HepG2 (cell line): ENCODE data around the gene MSI2. TPM values are rescaled to one million over a fixed set of nuclear protein-coding genes. Genes with fewer than 3 reads are reported as not detected.

Source experiments
- BCL6 ChIP-seq: IDR thresholded peaks from 2 replicates; pipeline ENCODE4 v1.6.1; 2016; ENCODE audit warnings: missing genetic modification reagents, missing compliant biosample characterization
- CBX5 ChIP-seq: sonication (generic); formaldehyde crosslinking; IDR thresholded peaks from 2 replicates; pipeline ENCODE4 v1.4.0; 2020; ENCODE audit warnings: missing genetic modification reagents, borderline replicate concordance
- ETV5 ChIP-seq: IDR thresholded peaks from 2 replicates; pipeline ENCODE4 v1.6.1; 2018; ENCODE audit warnings: missing biosample characterization, missing genetic modification reagents, inconsistent platforms, borderline replicate concordance
- LCORL ChIP-seq, 2 experiments: fragments of 450-650 bp in 1 of 2; sonication (generic) in 1 of 2; formaldehyde crosslinking in 1 of 2; IDR thresholded peaks; 2 replicates each; pipeline versions ENCODE4 v1.5.0 to v1.6.1; 2017 to 2020; ENCODE audit warnings: antibody characterized with exemption in 1 of 2, missing genetic modification reagents in 1 of 2
- PAXIP1 ChIP-seq: sonication (generic); formaldehyde crosslinking; conservative IDR thresholded peaks from 2 replicates; pipeline ENCODE4 v1.4.0; 2020; ENCODE audit warnings: mild to moderate bottlenecking, missing genetic modification reagents, moderate library complexity
- RBM22 ChIP-seq: fragments of 200-400 bp; formaldehyde crosslinking; optimal IDR thresholded peaks from 2 replicates; pipeline ENCODE3; 2017; ENCODE audit warnings: mild to moderate bottlenecking, low read length, moderate library complexity
- SMAD9 ChIP-seq: sonication (generic); formaldehyde crosslinking; IDR thresholded peaks from 2 replicates; pipeline ENCODE4 v1.5.1; 2020; ENCODE audit warnings: mild to moderate bottlenecking, missing genetic modification reagents
- SMC3 ChIP-seq: IDR thresholded peaks from 2 replicates; pipeline ENCODE4 v1.6.1; 2011; ENCODE audit warnings: low read length, improper control_type of control experiment
- SOX13 ChIP-seq, 3 experiments: fragments of 450-650 bp in 1 of 3; sonication (generic) in 1 of 3; formaldehyde crosslinking in 1 of 3; IDR thresholded peaks in 2 of 3; conservative IDR thresholded peaks in 1 of 3; 2 replicates each; pipeline versions ENCODE4 v1.5.0 to v1.6.1; 2016 to 2020; ENCODE audit warnings: antibody characterized with exemption in 1 of 3, mild to moderate bottlenecking in 1 of 3, missing compliant biosample characterization in 1 of 3, missing genetic modification reagents in 1 of 3, moderate library complexity in 1 of 3
- STAG1 ChIP-seq: sonication (generic); formaldehyde crosslinking; IDR thresholded peaks from 2 replicates; pipeline ENCODE4 v1.4.0; 2020; ENCODE audit warnings: missing genetic modification reagents
- TFE3 ChIP-seq: IDR thresholded peaks from 2 replicates; pipeline ENCODE4 v1.6.1; 2016
- TP53 ChIP-seq: sonication (generic); formaldehyde crosslinking; conservative IDR thresholded peaks from 2 replicates; pipeline ENCODE4 v1.4.0; 2020; ENCODE audit warnings: missing genetic modification reagents
- ZBTB33 ChIP-seq: sonication (generic); formaldehyde crosslinking; IDR thresholded peaks from 2 replicates; pipeline ENCODE4 v1.4.0; 2020; ENCODE audit warnings: missing genetic modification reagents
- ZGPAT ChIP-seq: IDR thresholded peaks from 2 replicates; pipeline ENCODE4 v1.6.1; 2016; ENCODE audit warnings: mild to moderate bottlenecking
- ZNF136 ChIP-seq: sonication (generic); formaldehyde crosslinking; IDR thresholded peaks from 2 replicates; pipeline ENCODE4 v1.8.1; 2022; ENCODE audit warnings: low read depth, mild to moderate bottlenecking, moderate library complexity, missing genetic modification reagents
- ZNF317 ChIP-seq: sonication (generic); formaldehyde crosslinking; IDR thresholded peaks from 2 replicates; pipeline ENCODE4 v1.5.0; 2020; ENCODE audit warnings: mild to moderate bottlenecking, missing genetic modification reagents
- ZNF331 ChIP-seq: sonication (generic); formaldehyde crosslinking; IDR thresholded peaks from 2 replicates; pipeline ENCODE4 v1.4.0; 2020; ENCODE audit warnings: missing genetic modification reagents
- ZSCAN12 ChIP-seq: sonication (generic); formaldehyde crosslinking; IDR thresholded peaks from 2 replicates; pipeline ENCODE4 v1.9.0; 2021; ENCODE audit warnings: mild to moderate bottlenecking, missing genetic modification reagents
- polyA plus RNA-seq, 8 experiments: library from polyadenylated mRNA; depleted of rRNA in 3 of 8; stranded (reverse) in 7 of 8; unstranded in 1 of 8; fragments of >200 nt; fragmentation: Illumina TruSeq in 4 of 8; extraction: Trizol in 4 of 8; gene quantifications; 2 replicates each; pipeline versions ENCODE4 v1.2.1 to v1.2.3, GENCODE V29; 2011 to 2016; ENCODE audit warnings: low read depth in 4 of 8, missing spikeins in 1 of 8, mixed read lengths in 1 of 8; ENCODE audit not compliant: insufficient read depth in 1 of 8
- total RNA-seq, 5 experiments: library from RNA; depleted of rRNA; stranded (reverse); fragments of >200 nt; fragmentation: Illumina TruSeq; extraction: Trizol; gene quantifications; 2 replicates each; pipeline ENCODE4 v1.2.3, GENCODE V29; 2016; ENCODE audit warnings: low read depth in 1 of 5

MSI2 gene
- total and polyA plus RNA-seq, 2 of the 13 experiments (the other 11 are each of a cell fraction or from before 2014, with no cell fraction given): 77.5 to 78.4 TPM

GRCh38 chr17:57597531-57598453, 341.5 kb downstream of the MSI2 start (continued):
- no peak for TF ChIP-seq ZNF136 (CRISPR knock-in tag)
- peak; percentile 25; the same call in 1 of the 2 replicates for TF ChIP-seq ZGPAT (CRISPR knock-in tag)
- TF ChIP-seq ZNF331 (CRISPR knock-in tag): 0 out of 2 replicates have a peak, but pooled peaks have one; percentile 45
- TF ChIP-seq RBM22: peak; percentile 61
- peak; percentile 59; the same call in 1 of the 2 replicates for TF ChIP-seq TP53 (CRISPR knock-in tag)
- peak; percentile 41; the same call in 1 of the 2 replicates for TF ChIP-seq TFE3 (CRISPR knock-in tag)
- 0 out of 2 replicates have a peak, but pooled peaks have one; percentile 40 for TF ChIP-seq CBX5 (CRISPR knock-in tag)
- TF ChIP-seq ETV5: peak; percentile 22; the same call in 1 of the 2 replicates
- 0 out of 2 replicates have a peak, but pooled peaks have one; percentile 46 for TF ChIP-seq ZBTB33
- TF ChIP-seq ZSCAN12 (CRISPR knock-in tag): no peak
- TF ChIP-seq BCL6 (CRISPR knock-in tag): peak; percentile 40
- TF ChIP-seq SMAD9: 0 out of 2 replicates have a peak, but pooled peaks have one; percentile 28
- peak; percentile 92 for TF ChIP-seq SMC3
- no peak for TF ChIP-seq SOX13 (IDR thresholded peaks at IDR 0.05)
- TF ChIP-seq SOX13 (CRISPR knock-in tag; conservative IDR thresholded peaks at IDR 0.05 in 1 of 2, IDR thresholded peaks at IDR 0.05 in 1 of 2): peak in 1 of 2 experiments; percentile 32; a peak in 1 of 4 replicates
- TF ChIP-seq STAG1: peak; percentile 85
- no peak for TF ChIP-seq LCORL (IDR thresholded peaks at IDR 0.05)
- 0 out of 2 replicates have a peak, but pooled peaks have one; percentile 25 for TF ChIP-seq LCORL (CRISPR knock-in tag; IDR thresholded peaks at IDR 0.05)
- TF ChIP-seq PAXIP1: 0 out of 2 replicates have a peak, but pooled peaks have one; percentile 15
- peak; percentile 40; the same call in 1 of the 2 replicates for TF ChIP-seq ZNF317 (CRISPR knock-in tag)
- TF ChIP-seq, all 625 proteins: peak for 66
